OCI-M1 (cell line): ENCODE measurements around the gene MYT1.

Experiments
- DNase-seq: peaks from one replicate; lab custom pipeline; 2025; lab: John Stamatoyannopoulos, UW

The MYT1 gene

DNA sequence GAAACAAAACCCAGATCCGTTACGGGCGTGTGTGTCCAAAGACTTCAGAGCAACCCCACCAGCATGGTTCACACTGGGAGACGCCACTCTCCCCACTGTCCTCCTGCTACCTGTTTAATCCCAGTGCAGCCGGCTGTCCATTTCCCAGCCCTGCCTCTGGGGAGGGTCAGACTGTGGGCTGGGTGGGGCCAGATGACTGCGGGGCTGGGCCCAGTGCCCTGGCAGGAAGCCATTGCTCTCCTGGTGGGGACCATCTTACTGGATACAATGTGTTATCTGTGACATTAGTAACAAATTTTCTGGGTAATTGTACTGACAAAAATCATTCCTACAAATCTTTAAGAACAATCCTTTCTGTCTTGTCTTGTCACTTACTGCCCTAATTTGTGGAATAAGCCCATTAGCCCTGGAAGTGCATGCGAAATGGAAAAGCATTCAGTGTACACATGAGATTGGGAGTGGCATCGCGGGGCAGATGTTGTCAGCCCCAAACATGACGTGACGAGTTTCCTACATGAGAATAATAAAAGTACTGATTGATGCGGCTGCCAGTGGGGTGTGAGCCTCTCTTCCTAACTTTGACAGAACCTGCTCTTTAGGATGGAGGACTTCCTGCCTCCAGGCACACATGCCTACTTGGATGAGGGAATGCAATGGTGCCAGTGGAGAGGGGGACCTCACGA, 53.4 kb downstream of the MYT1 start:
- DNase-seq = no peak

DNA sequence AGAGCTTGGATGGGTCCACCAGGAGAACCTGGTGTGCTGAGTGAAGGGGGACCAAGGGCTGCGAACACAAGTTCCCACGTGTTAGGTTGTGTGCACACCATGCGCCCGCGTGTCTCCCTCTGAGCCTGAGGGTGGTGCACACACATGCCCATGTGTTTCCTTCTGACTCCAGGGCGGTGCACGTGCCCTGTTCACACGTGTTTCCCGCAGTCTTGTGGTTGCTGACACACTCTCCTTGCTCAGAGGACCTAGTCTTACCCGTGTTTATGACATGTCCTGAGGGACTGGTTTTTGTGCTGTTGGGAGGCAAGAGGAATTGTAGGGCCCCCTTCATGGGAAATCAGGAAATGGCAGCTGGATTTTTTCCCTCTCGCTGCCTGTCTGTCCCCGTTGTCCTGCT, 55.0 kb downstream of the MYT1 start:
- DNase-seq = no peak

DNA sequence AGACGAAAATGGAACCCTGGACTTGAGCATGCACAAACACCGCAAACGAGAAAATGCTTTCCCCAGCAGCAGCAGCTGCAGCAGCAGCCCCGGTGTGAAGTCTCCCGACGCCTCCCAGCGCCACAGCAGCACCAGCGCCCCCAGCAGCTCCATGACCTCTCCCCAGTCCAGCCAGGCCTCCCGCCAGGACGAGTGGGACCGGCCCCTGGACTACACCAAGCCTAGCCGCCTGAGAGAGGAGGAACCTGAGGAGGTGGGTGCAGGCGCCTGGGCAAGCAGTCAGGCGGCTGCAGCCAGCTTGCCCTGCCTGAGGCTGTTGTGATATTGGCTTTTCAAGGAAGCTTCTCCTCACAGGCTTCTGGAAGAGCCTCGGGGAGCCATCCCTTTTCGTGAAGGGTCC, 55.5 kb downstream of the MYT1 start:
- no peak for DNase-seq

DNA sequence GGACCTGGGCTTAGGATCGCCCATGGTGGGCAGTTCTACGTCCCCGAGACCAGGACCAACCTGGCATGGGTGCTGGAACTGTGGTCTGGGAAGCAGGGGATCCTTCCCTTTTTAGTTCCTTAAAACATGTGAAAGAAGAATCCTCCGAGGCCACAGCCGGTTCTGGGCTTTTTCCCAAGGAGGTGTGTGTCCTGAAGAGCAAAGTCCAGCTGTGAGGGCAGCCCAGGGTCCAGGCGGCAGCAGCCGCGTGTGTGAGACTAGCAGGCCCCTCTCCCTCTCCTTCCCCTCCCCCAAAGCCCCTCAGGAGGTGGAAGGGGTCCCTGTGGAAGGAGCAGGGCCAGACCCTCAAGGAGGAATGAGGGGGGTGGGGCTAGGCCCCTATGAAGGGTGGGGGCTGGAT, 56.2 kb downstream of the MYT1 start:
- no peak for DNase-seq

DNA sequence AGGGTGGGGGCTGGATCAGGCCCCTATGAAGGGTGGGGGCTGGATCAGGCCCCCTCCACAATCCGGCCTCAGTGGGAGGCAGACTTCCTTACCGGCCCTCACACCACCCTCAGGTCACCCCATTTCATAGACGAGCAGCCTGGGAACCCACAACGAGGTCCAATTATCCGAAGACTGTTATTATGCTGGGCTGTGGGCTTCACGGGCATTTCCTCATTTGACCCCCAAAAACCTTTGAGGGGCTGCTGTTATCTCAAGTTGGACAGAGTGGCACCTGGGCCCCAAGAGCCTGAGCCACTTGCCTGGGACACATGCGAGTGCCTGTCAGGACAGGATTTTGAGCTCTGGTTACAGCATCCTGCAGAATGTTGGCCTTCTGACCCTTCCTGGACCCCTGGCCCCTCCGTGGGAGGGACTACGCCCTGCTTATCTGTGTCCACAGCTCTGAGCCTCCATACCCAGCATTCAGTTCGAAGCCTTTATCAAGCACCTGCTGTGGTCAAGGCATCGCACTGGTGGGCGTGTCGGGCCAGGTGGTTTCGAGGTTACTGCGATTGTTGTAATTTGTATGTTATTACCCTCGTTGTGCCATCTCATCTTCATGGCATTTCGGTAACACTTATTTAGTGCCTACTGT, 56.8 kb downstream of the MYT1 start:
- peak; percentile 77 for DNase-seq

DNA sequence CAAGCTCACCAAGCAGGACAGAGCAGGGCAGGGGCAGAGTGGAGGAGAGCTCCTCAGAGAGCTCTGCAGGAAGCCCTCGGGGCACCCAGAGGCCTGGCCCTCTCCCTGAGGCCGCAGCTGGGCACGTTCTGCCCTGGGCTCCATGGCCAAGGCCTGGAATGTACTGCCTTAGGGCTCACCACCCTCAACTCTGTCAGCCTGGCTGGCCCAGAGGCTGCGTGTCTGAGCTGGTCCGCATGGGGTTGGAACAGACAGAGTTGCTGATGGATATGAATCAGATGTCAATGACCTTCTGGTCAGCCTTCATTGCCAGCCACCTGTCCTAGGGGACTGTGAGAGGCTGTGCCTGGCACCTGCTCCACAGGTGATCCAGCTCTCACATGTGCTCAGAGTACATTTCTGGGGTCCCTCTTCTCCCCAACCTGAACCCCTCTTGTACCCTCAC, 58.1 kb downstream of the MYT1 start:
- no peak for DNase-seq

DNA sequence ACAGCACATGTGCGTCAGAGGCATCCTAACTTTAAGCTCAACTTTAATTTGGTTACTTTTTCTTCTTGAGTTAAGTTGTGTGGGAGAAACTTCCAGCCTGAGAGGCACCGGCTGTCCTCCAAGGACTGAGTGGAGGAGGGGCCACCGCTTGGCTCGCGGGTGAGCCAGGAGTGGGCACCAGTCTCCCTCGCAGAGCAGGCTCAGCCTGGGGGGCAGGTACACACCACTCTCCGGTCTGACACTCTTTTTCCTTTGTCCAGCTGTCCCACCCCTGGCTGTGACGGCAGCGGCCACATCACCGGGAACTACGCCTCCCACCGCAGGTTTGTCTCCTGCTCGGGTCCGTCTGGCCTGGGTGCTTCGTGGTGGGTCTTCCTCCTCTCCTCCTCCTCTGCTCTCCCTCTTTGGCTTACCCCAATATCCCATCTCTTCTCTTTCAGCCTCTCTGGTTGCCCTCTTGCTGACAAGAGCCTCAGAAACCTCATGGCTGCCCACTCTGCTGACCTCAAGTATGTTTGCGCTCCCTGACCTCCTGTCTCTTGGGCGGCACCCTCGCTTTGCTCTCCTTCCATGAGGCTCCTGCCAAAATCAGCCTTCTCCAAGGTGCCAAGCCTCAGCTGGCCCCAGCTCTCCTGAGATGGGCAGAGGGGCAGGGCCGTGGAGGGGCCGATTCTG, 58.7 kb downstream of the MYT1 start:
- no peak for DNase-seq

DNA sequence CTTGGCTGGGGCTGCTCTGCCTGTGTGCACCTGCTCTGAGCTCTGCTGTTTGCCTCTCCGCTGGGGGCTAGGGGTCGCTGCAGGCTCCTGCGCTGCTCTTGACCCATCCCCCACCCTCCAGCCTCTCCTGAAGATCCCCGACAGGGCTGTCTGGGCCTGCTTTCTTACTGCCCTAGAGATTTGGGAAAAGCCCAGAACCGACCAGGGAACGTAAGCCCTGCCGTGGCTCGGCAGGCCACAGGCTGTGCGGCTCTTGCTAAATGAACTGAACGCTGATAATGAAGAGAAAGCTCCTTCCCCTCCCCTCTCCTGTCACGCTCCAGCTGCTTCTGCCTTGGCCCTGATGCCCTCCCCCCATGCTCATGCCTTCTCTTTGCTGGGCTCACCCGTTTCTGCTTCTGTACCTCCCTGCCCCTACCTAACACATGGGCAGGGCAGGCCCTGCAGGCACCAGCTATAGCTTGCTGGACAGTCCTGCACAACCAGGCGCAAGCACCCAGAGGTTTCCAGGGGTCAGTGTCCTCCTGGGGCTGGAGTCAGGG, 59.3 kb downstream of the MYT1 start:
- DNase-seq = no peak

DNA sequence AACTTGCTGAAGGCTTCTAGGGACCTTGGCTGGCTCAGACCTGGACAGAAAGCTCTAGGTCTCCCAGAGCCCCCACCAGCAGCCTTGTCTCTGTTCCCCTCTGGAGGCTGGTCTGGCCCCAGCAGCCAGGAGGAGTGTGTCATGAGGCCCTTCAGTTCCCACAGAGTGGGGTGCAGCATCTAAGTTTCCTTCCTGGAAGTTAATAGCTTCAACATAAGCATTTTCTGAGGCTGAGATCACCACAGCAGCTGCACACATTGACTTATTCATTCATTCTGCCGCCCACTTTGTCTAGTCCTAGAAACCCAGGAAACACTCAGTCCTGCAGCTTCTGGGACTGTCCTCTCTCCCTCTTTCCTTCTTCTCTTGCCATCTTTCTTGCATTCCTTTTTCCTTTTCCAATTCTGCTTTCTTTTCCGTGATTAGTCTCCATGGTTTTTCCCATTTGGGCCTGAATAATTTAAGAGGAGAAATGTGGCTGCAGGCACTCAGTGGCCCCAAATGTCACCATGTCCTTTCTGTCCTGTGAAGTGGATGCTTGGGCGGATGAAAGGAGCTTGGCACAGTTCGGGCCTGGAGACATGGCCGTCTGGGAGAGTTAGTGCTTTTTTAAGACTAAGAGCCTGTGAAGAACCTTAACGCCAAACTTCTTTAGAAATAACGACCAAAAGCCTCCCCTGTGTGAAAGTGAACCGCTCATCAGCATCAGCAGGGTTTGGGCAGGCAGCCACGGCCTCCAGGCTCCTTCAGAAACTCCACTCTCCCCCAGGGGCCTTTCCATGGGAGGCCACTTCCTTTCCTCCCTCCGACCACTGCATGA, 60.3 kb downstream of the MYT1 start:
- no peak for DNase-seq

DNA sequence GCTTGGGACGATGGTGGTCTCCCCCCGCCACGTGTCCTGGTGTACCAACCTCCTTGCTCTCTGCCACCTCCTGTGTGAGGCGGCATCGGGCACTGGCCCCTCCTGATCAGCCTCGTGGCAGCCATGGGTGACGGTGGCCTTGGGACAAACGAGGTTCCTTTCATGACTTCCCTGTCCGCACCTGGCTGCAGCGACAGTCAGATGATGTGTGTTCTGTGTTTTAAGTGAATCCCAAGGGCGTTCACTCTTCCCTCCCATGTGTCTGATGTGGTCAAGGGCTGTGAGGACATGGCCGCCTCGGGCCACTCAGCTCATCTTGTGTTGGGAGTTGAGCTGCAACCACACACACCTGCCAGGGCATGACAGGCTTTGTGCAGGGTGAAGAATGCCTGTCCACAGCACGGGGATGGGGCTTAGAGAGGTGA, 60.9 kb downstream of the MYT1 start:
- no peak for DNase-seq

DNA sequence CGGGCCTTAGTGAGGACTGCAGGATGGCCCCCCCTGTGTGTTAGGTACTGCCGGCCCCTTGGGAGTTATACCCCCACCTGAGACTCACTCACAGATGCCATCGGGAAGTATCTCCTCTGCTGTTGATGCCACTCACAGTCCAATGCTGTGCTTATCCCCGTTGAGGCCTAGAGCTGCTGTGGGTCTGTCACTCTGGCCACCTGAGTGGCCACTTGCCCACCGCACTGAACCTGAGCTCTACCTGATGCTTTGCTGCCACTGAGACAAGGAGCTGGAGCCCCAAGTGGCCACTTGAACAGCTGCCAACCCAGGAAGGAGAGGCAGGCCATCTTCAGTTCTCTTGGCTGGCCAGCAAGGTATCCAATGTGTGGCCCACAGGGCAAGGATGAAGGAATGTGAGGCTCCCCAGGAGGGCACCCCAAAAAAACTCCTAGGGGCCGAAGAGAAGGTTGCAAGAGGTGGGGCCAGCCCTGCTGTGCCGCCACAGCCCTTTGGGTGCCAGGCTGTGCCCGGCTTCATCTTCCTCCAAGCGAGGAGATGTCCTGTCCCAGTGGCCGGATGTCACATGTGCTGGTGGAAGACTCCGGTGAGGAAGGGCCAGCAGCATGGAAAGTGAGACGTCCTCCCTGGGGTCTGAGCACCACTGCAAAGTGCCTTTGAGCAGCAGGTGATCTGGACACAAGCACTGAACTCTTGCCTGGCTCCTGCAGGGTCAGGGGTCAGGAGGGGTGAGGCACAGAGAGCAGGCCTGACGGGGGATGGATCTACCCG, 61.8 kb downstream of the MYT1 start:
- DNase-seq = no peak

DNA sequence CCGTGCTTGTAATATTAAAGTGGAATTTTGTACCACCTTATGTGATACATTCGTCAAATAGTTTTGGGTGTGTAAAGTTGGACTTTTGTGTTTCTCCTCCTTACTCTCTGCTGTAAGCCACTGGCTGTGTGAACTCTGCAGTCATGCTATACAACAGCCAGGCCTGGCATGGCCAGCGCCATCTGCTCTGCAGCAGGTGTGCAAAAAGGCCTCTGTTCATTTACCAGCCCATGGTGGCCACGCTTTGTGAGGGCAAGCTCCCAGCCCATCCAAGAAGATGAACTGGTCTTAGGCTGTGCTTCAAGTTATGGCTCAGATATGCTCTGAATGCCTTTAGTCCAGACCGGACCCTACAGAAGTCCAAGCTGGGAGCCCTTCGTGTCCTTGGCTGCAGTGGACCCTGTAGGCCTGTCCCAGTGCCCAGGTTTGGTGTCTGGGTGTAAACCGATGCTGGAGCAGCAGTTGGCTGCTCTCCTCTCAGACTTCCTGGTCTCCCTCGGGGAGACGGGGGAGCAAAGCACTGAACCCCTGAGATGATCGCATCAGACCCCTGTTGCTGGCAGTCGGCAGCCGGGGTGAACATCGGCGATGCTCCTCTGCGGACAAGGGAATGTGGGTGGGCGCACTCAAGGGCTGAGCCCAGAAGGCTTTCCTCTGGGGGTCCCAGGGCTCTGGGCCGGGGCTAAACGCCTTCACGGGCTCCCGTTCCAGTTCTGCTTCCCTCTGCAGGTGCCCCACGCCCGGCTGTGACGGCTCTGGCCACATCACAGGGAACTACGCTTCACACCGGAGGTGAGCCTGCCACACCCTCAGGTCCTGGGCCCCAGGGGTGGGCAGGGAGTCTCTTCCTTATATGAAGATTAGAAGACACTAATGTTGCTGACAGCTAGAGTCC, 62.7 kb downstream of the MYT1 start:
- DNase-seq = no peak

DNA sequence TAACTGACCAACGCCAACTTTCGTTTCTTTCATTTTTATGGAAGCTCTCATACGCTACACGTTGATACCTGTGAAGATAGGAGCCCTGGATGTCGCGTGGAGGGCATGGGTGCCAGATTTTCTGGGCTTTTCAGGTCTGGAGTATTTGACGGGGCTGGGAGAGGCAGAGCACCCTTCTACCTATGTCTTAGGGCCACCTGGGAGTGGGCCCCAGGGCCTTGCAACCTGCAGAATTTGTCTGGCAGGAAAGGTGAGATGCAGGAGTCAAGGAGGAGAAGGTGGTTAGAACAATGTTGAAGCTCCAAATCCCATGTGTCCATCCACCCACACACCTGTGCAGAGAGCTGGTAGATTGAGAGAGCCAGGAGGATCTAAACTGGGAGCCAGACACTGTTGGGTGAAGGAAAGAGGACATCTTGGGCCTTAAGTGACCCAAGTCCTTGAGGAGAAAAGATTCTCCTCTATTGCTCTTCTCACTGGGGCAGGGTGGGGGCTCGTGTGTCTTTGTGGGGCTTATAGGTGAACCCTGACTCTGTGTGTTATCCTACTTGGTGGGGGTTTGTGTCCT, 63.9 kb downstream of the MYT1 start:
- no peak for DNase-seq

DNA sequence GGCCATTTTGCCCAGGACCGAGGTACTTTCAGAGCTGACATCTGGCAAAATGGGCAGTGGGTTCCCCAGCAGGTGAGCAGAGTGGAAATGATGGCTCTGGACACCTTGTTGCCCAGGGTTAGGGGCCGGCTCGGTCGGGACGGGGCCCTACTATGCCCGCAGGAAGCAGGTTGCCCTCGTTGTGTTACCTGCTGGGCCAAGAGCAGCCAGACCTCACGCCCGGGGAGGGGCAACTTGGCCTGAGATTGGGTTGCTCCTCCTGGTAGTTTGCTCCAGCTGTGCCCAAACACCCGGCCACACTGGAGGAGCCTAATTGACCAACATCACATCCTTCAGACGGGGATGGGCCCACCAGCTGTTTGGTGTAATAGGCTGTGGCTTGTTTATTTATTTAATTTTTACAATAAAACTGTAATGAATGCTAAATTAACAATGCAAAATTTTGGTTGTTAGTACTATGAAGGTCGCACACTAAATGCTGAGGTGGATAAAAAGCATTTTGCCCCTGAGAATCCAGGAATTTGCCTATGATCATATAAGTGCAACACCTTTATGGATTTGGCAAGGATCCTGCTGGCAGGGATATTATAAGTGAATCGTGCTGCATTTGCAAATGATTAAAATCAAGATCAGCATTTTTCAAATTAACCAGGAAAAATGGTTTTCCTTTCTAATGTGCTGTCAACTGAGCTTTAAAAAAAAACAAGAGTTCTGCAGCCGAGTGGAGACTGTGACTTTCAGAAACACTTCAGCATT, 64.7 kb downstream of the MYT1 start:
- DNase-seq = no peak

DNA sequence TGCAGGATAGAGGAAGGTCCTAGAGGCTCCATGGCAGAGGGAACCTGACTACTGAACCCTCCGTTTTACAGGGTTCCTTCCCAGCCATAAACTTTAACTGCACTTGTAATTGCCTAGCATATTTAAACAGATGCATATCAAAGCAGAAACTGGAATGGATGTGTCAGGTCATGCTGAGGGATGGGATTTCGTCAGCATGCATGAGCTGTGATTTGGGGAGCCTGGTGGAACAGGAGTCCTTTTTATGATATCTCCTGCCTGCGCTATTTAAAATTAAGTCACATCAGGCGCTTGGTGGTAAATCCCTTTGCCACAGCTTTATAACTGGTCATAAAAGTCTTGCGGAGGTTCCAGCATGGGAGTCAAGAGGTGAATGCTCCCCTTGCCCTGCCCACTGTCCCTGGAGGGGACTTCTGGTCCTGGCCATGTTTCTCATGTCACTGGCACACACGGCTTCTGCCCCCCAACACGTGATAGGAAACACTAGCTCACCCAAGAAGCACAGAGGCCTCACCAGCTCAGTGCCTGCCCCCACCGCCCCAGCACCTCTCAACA, 65.3 kb downstream of the MYT1 start:
- no peak for DNase-seq

DNA sequence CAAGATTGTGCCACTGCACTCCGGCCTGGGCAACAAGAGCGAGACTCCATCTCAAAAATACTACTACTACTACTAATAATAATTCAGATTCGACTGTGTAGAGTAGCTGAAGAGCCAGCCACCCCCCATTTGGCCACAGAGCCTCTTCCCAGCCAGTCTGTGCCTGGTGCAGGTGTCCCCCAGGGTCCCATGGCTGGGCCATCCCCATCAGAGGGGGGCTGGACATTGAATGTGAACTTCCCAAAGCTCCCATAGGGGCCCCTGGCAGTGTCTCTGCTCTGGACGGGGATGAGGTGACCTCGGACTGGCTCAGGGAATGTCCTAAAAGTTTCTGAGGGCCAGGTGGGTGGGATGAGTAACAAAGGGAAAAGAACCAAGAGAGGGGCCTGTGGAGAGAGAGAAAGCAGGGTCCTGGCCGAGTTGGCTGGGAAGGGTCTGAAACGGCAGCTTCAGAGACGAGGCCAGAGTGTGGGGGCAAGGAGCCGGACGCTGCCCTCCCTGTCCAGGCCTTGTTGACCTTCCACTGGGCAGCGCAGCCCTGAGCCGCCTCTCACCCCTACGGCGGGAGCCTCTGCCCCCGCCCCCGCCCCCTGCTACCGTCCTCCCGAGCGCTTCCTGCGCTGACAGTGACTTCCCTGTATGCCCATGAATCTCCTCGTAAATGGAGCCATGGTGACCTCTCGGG, 66.4 kb downstream of the MYT1 start:
- no peak for DNase-seq

DNA sequence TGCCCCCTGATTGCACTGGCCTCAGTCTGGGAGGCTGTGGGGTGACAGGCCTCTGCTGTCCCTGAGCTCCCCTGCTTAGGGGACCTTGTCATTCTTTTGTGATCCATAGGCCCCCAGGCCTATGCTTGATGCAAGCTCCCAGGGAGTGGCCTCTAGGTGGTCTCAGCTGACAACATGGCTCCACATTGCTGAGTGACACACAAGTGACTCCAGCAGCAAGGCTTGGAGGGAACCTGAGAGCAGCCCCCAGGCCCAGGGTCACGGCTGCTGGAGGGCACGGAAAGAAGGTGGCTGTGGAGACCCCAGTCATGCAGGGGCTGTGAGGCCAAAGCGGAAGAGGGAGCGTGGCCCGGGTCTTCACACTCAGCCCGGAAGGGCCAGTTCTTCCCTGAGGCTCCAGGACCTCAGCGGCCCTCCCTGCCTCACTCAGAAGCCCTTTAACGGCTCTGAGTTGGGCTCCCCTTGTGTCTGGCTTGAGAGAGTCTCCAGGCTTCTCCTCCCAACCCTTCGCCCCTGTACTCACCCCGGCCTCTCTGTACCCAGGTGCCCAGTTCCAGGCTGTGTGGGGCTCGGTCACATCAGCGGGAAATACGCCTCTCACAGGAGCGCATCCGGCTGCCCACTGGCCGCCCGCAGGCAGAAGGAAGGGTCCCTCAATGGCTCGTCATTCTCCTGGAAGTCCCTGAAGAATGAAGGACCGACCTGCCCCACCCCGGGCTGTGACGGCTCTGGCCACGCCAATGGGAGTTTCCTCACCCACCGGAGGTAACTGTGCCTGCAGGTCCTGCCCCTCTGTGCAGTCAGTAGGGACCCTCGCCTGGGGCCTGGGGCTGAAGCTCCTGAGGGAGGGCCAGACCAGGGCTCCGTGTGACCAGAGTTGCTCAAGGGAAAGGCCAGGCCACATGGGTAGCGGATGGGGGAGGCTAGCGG, 67.6 kb downstream of the MYT1 start:
- no peak for DNase-seq
